Type B pancreatic cell (in vitro differentiated cells): ENCODE results near the gene FAAP20. TPM values are rescaled to one million over a fixed set of nuclear protein-coding genes. Genes with fewer than 3 reads are reported as not detected.

Experiments
- DNase-seq: peaks from one replicate; pipeline ENCODE4 v3.0.0; 2021; ENCODE audit warnings: mixed read lengths; ENCODE audit not compliant: unreplicated experiment; ENCODE audit errors: extremely low spot score
- H3K27ac Mint-ChIP-seq: 2 replicates; pipeline ENCODE4 v1.8.0; 2021; ENCODE audit warnings: mild to moderate bottlenecking, mixed read lengths
- H3K27me3 Mint-ChIP-seq: 2 replicates; pipeline ENCODE4 v1.8.0; 2021; ENCODE audit warnings: mixed read lengths
- H3K36me3 Mint-ChIP-seq: 2 replicates; pipeline ENCODE4 v1.8.0; 2021; ENCODE audit warnings: mixed read lengths
- H3K4me1 Mint-ChIP-seq: one replicate; pipeline ENCODE4 v1.8.0; 2021; ENCODE audit warnings: mixed read lengths; ENCODE audit not compliant: unreplicated experiment
- H3K4me3 Mint-ChIP-seq: 2 replicates; pipeline ENCODE4 v1.8.0; 2021; ENCODE audit warnings: mild to moderate bottlenecking, mixed read lengths
- H3K9me3 Mint-ChIP-seq: 2 replicates; pipeline ENCODE4 v1.8.0; 2021; ENCODE audit warnings: mixed read lengths
- CTCF ChIP-seq: fragments of 200-600 bp; sonication (generic); conservative IDR thresholded peaks from 2 replicates; pipeline ENCODE4 v1.5.0; 2021; ENCODE audit warnings: antibody characterized with exemption, mild to moderate bottlenecking
- total RNA-seq: library from RNA; stranded (reverse); gene quantifications from 2 replicates; pipeline ENCODE4 v1.2.1, GENCODE V29; 2021; ENCODE audit warnings: low replicate concordance

The FAAP20 gene
- total RNA-seq, 1 donor from 2014 or later, result 73.8 TPM

GRCh38 chr1:2172551-2173146 lies 21.9 kb downstream of the FAAP20 start:
- H3K9me3 Mint-ChIP-seq, result no peaks in the 10 kb centered on the region
- H3K27me3 Mint-ChIP-seq, result no peaks in the 10 kb centered on the region
- H3K4me3 Mint-ChIP-seq, result no peak overlapping the region
- H3K36me3 Mint-ChIP-seq, result no peaks in the 10 kb centered on the region
- H3K4me1 Mint-ChIP-seq, result peaks cover 10% of the 10 kb centered on the region
- H3K27ac Mint-ChIP-seq, result no peak overlapping the region
- no peak for DNase-seq
- no peak for TF ChIP-seq CTCF

DNA sequence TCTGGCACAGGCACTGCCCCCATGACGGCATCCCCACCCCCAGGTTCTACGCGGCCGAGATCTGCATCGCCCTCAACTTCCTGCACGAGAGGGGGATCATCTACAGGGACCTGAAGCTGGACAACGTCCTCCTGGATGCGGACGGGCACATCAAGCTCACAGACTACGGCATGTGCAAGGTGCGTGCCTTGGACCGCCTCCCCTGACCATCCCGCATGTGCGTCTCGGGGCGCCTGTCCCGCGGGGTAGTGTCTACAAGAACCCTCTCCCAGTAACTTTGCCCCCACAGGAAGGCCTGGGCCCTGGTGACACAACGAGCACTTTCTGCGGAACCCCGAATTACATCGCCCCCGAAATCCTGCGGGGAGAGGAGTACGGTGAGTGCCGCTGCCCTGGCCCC lies 22.6 kb downstream of the FAAP20 start:
- no peaks in the 10 kb centered on the region for H3K27me3 Mint-ChIP-seq
- TF ChIP-seq CTCF, result no peak
- no peaks in the 10 kb centered on the region for H3K9me3 Mint-ChIP-seq
- H3K36me3 Mint-ChIP-seq, result no peaks in the 10 kb centered on the region
- no peak for DNase-seq
- H3K27ac Mint-ChIP-seq, result no peak overlapping the region
- no peak overlapping the region for H3K4me3 Mint-ChIP-seq
- H3K4me1 Mint-ChIP-seq, result peaks cover 10% of the 10 kb centered on the region

DNA sequence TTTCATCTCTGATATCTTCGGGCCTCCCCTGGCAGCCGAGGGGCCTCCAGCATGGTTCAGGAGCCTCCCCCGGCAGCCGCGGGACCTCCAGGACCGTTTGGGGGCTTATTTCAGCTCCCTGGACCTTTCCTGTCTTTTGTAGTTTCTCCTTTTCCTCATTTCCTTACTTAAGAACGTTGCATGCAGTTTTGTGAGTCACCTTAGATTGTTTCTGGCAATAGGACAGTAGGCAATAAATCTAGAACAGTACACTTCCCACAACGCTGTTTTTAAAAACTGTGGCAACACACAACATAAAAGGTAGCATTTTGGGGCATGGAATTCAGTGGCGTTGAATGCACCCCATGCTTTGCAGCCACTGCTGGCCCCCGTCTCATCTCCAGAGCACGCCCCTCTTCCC lies 24.4 kb downstream of the FAAP20 start:
- no peaks in the 10 kb centered on the region for H3K36me3 Mint-ChIP-seq
- H3K4me3 Mint-ChIP-seq, result no peak overlapping the region
- TF ChIP-seq CTCF, result no peak
- no peaks in the 10 kb centered on the region for H3K9me3 Mint-ChIP-seq
- no peaks in the 10 kb centered on the region for H3K27me3 Mint-ChIP-seq
- H3K4me1 Mint-ChIP-seq, result peaks cover 4% of the 10 kb centered on the region
- no peak overlapping the region for H3K27ac Mint-ChIP-seq
- no peak for DNase-seq

DNA sequence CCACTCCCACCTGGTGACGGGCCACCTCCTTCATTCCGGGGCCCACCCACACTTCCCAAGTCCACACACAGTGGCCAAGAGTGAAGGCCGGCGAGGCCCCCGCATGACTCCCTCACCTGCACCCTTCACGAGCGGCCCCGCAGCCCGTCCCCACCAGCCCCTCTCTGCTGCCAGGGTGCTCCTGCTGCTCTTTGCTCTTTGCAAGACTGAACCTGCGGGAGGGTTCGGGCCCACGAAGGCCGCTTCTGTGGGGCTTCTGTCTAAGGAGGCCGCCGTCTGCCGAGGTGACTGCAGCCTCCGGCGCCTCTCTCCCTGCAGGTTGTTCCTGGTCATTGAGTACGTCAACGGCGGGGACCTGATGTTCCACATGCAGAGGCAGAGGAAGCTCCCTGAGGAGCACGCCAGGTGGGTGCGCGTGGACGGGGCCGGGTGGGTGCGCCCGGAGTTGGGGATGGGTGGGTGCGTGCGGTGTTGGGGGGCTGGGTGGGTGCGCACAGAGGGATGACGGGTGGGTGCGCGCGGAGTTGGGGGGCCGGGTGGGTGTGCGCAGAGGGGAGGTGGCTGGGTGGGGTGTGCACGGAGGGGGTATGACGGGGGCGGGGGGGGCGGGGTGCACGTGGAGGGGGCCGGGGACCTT lies 25.3 kb downstream of the FAAP20 start:
- no peaks in the 10 kb centered on the region for H3K36me3 Mint-ChIP-seq
- no peaks in the 10 kb centered on the region for H3K4me1 Mint-ChIP-seq
- no peak overlapping the region for H3K4me3 Mint-ChIP-seq
- H3K27me3 Mint-ChIP-seq, result no peaks in the 10 kb centered on the region
- no peak for TF ChIP-seq CTCF
- DNase-seq, result no peak
- no peaks in the 10 kb centered on the region for H3K9me3 Mint-ChIP-seq
- H3K27ac Mint-ChIP-seq, result no peak overlapping the region

DNA sequence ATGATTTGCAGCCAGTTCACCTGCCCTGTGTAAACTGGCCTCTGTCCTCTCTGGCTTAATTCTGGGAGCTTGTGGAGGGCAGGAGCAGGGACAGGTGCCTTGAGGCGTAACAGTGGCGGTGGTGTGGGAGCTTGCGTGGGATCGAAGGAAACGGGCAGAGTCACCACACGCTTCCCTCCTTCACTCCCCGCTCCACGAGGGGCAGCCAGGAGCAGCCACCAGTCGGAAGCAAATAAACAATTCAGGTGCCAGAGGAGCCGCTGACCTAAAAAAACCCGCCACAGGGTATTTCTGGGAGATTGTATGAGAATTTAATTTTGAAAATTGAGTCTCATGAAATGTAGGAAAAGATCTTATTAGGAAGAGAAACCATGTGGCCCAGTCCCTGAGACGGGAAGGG lies 26.0 kb downstream of the FAAP20 start:
- TF ChIP-seq CTCF, result no peak
- Mint-ChIP-seq H3K4me3 (no peak overlapping the region), H3K27me3 (no peaks in the 10 kb centered on the region), H3K9me3 (no peaks in the 10 kb centered on the region), H3K4me1 (no peaks in the 10 kb centered on the region), H3K36me3 (no peaks in the 10 kb centered on the region), H3K27ac (no peak overlapping the region)
- DNase-seq, result no peak
